GM18907 (cell line): ENCODE data around the gene GPRASP1.

Experiments used
- ATAC-seq: cut with Tn5 transposase; IDR thresholded peaks from one replicate; pipeline ENCODE4 v1.9.1; 2021; ENCODE audit warnings: mild to moderate bottlenecking, moderate library complexity; ENCODE audit not compliant: unreplicated experiment

The GPRASP1 gene

GRCh38 chrX:102696306-102696705, 45.0 kb downstream of the GPRASP1 start:
- no peak for ATAC-seq

DNA sequence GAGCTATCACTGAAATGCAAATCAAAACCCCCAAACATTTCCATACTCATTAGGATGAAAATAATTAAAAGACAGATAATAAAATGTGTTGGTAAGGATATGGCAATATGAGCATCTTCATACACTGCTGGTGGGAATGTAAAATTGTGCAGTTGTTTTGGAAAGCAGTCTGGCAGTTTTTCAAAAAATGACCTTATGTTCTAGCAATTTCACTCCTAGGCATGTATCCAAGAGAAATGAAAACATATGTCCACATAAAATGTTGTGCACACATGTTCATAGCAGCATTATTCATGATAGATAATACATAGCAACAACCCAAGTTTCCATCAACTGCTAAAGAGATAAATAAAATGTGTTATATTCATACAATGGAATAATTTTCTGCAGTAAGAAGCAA, 46.2 kb downstream of the GPRASP1 start:
- ATAC-seq: no peak
